K562 (cell line): ENCODE measurements around the gene IL13RA1. TPM values are rescaled to one million over a fixed set of nuclear protein-coding genes. Genes with fewer than 3 reads are reported as not detected.

Source experiments
- E2F6 ChIP-seq, 2 experiments: IDR thresholded peaks; 2 replicates each; pipeline ENCODE4 v1.6.1; 2011; ENCODE audit warnings: borderline replicate concordance in 1 of 2, control low read depth in 1 of 2, low read depth in 1 of 2, low read length in 1 of 2, mild to moderate bottlenecking in 1 of 2, mixed read lengths in 1 of 2, moderate library complexity in 1 of 2; ENCODE audit not compliant: insufficient read depth in 1 of 2, insufficient read length in 1 of 2, poor library complexity in 1 of 2, severe bottlenecking in 1 of 2; ENCODE audit errors: extremely low read depth in 1 of 2
- EGR1 ChIP-seq: fragments of 450-650 bp; conservative IDR thresholded peaks from 2 replicates; pipeline ENCODE4 v1.6.1; 2017; ENCODE audit warnings: mild to moderate bottlenecking
- FIP1L1 ChIP-seq: fragments of 200-400 bp; formaldehyde crosslinking; IDR thresholded peaks from 2 replicates; pipeline ENCODE4 v1.6.1; 2018; ENCODE audit warnings: mild to moderate bottlenecking, low read depth, low read length; ENCODE audit not compliant: poor library complexity, severe bottlenecking
- KAT2B ChIP-seq: IDR thresholded peaks from one replicate; pipeline ENCODE4 v1.6.1; 2012; ENCODE audit warnings: low read depth, mild to moderate bottlenecking, control low read depth, inconsistent platforms, low read length, moderate library complexity
- MGA ChIP-seq: fragments of 450-650 bp; IDR thresholded peaks from 2 replicates; pipeline ENCODE4 v1.6.1; 2016; ENCODE audit warnings: mild to moderate bottlenecking, moderate library complexity
- MYNN ChIP-seq, 2 experiments: sonication (generic); formaldehyde crosslinking in 1 of 2; IDR thresholded peaks; 2 replicates each; pipeline versions ENCODE4 v1.5.0 to v1.6.1; 2016 to 2020; ENCODE audit warnings: antibody characterized with exemption in 1 of 2, missing genetic modification reagents in 1 of 2
- NCOA2 ChIP-seq, 2 experiments: fragments of 450-650 bp; IDR thresholded peaks; 2 replicates each; pipeline ENCODE4 v1.6.1; 2018; ENCODE audit warnings: mild to moderate bottlenecking in 2 of 2, moderate library complexity in 1 of 2; ENCODE audit not compliant: partially characterized antibody in 2 of 2
- NCOR1 ChIP-seq: fragments of 450-650 bp; IDR thresholded peaks from 2 replicates; pipeline ENCODE4 v1.6.1; 2016; ENCODE audit warnings: mild to moderate bottlenecking, moderate library complexity
- RAD51 ChIP-seq: fragments of 450-650 bp; IDR thresholded peaks from 2 replicates; pipeline ENCODE4 v1.7.1; 2016; ENCODE audit warnings: low read depth, mild to moderate bottlenecking, borderline replicate concordance
- SMARCC2 ChIP-seq: fragments of 450-650 bp; IDR thresholded peaks from 2 replicates; pipeline ENCODE4 v1.6.1; 2017; ENCODE audit warnings: antibody characterized with exemption, moderate library complexity, mild to moderate bottlenecking, low read depth
- SP1 ChIP-seq: sonication (generic); formaldehyde crosslinking; IDR thresholded peaks from 2 replicates; pipeline ENCODE4 v1.8.1; 2022; ENCODE audit warnings: mild to moderate bottlenecking, missing genetic modification reagents
- SREBF2 ChIP-seq: sonication (generic); formaldehyde crosslinking; IDR thresholded peaks from 2 replicates; pipeline ENCODE4 v1.4.0; 2020; ENCODE audit warnings: mild to moderate bottlenecking, missing genetic modification reagents
- TCF7L2 ChIP-seq: fragments of 150-350 bp; IDR thresholded peaks from 2 replicates; pipeline ENCODE4 v1.6.1; 2016; ENCODE audit warnings: low read depth, mild to moderate bottlenecking, low read length, moderate library complexity
- ZNF324 ChIP-seq: fragments of 250-450 bp; sonication (Bioruptor Pico); IDR thresholded peaks from 2 replicates; pipeline ENCODE4 v1.4.0; 2020; ENCODE audit warnings: mild to moderate bottlenecking
- ZNF79 ChIP-seq: fragments of 250-450 bp; sonication (Bioruptor Pico); IDR thresholded peaks from 2 replicates; pipeline ENCODE4 v1.4.0; 2020; ENCODE audit warnings: low read depth, mild to moderate bottlenecking, moderate library complexity
- polyA plus RNA-seq, 8 experiments: library from polyadenylated mRNA; depleted of rRNA in 4 of 8; stranded (reverse) in 5 of 8; unstranded in 3 of 8; fragments of >200 nt; fragmentation: Nextera tagmentation in 2 of 8; fragmentation: Illumina TruSeq in 1 of 8; extraction: Ambion mirVana in 2 of 8; extraction: Trizol in 1 of 8; gene quantifications; 2 replicates each; pipeline versions ENCODE4 v1.2.1 to v1.2.3, GENCODE V29; 2011 to 2014; ENCODE audit warnings: inconsistent platforms in 1 of 8, missing spikeins in 1 of 8
- total RNA-seq, 7 experiments: library from RNA; depleted of rRNA in 6 of 7; stranded (reverse); fragments of >200 nt in 6 of 7; fragmentation: Illumina TruSeq in 2 of 7; extraction: Trizol in 2 of 7; gene quantifications; 2 replicates each; pipeline versions ENCODE4 v1.2.1 to v1.2.3, GENCODE V29; 2011 to 2021; ENCODE audit warnings: low replicate concordance in 1 of 7

The IL13RA1 gene
- total and polyA plus RNA-seq, 9 of the 15 experiments (the other 6 are each of a cell fraction or from before 2014, with no cell fraction given) = 2.9 to 22.9 (median 12.2) TPM

- peak; percentile 89 for TF ChIP-seq MGA
- TF ChIP-seq KAT2B = no peak
- TF ChIP-seq SP1 (CRISPR knock-in tag) = no peak; the same call in 1 of the 2 replicates
- TF ChIP-seq E2F6 (IDR thresholded peaks at IDR 0.05; ENCODE audit: borderline replicate concordance in 1 of 2, extremely low read depth in 1 of 2, insufficient read depth in 1 of 2, insufficient read length in 1 of 2, low read depth in 1 of 2, low read length in 1 of 2, poor library complexity in 1 of 2, severe bottlenecking in 1 of 2) = peak; percentile 76 to 91
- TF ChIP-seq EGR1 = peak; percentile 51
- TF ChIP-seq MYNN (IDR thresholded peaks at IDR 0.05) = no peak
- no peak for TF ChIP-seq MYNN (CRISPR knock-in tag; IDR thresholded peaks at IDR 0.05)
- no peak; the same call in 1 of the 2 replicates for TF ChIP-seq NCOR1
- no peak for TF ChIP-seq SREBF2 (CRISPR knock-in tag)
- TF ChIP-seq SMARCC2 = no peak
- TF ChIP-seq FIP1L1 = peak; percentile 63
- TF ChIP-seq ZNF324 (CRISPR knock-in tag) = no peak
- TF ChIP-seq TCF7L2 = no peak
- no peak for TF ChIP-seq ZNF79 (CRISPR knock-in tag)
- no peak for TF ChIP-seq NCOA2 (IDR thresholded peaks at IDR 0.05; ENCODE audit: partially characterized antibody in 2 of 2)
- no peak for TF ChIP-seq RAD51
Observed at GRCh38 chrX:118726887-118727685, at the start of gene IL13RA1 (continued).
